Spleen (tissue), 11 donors: ENCODE results near the gene UBE2G1. TPM values are rescaled to one million over a fixed set of nuclear protein-coding genes. Genes with fewer than 3 reads are reported as not detected.

Experiments
- DNase-seq: peaks from one replicate; pipeline ENCODE4 v3.0.0-alpha.2; 2020
- H3K27ac ChIP-seq, 8 donors: fragments of 200-600 bp; sonication (generic) in 7 of 8; 1 replicate in 4 of 8; 2 replicates in 4 of 8; pipeline versions ENCODE4 v1.5.0 to v1.8.0; 2016 to 2021; ENCODE audit warnings: inconsistent platforms in 4 of 8, mild to moderate bottlenecking in 4 of 8, moderate library complexity in 1 of 8
- H3K27me3 ChIP-seq, 7 donors: fragments of 200-600 bp; sonication (generic) in 6 of 7; replicated peaks in 1 of 7; 1 replicate in 4 of 7; 2 replicates in 3 of 7; pipeline versions ENCODE4 v1.5.0 to v1.8.0; 2016 to 2021; ENCODE audit warnings: inconsistent platforms in 3 of 7, mild to moderate bottlenecking in 1 of 7
- H3K36me3 ChIP-seq, 6 donors: fragments of 200-600 bp; sonication (generic) in 5 of 6; 1 replicate in 4 of 6; 2 replicates in 2 of 6; pipeline versions ENCODE4 v1.5.0 to v1.8.0; 2016 to 2021; ENCODE audit warnings: inconsistent platforms in 2 of 6
- H3K4me1 ChIP-seq, 6 donors: fragments of 200-600 bp; sonication (generic) in 5 of 6; 1 replicate in 3 of 6; 2 replicates in 3 of 6; pipeline versions ENCODE4 v1.5.0 to v1.8.0; 2016 to 2021; ENCODE audit warnings: inconsistent platforms in 3 of 6
- H3K4me3 ChIP-seq, 8 donors: fragments of 200-600 bp; sonication (generic) in 7 of 8; 1 replicate in 4 of 8; 2 replicates in 4 of 8; pipeline versions ENCODE4 v1.5.0 to v1.8.0; 2016 to 2021; ENCODE audit warnings: inconsistent platforms in 4 of 8, mild to moderate bottlenecking in 4 of 8, moderate library complexity in 2 of 8
- H3K9me3 ChIP-seq, 8 donors: fragments of 200-600 bp; sonication (generic) in 7 of 8; 1 replicate in 4 of 8; 2 replicates in 4 of 8; pipeline versions ENCODE4 v1.5.0 to v1.8.0; 2016 to 2021; ENCODE audit warnings: inconsistent platforms in 4 of 8
- CTCF ChIP-seq, 11 experiments: fragments of 200-600 bp in 7 of 11; fragments of 450-650 bp in 4 of 11; sonication (generic) in 4 of 11; IDR thresholded peaks in 8 of 11; conservative IDR thresholded peaks in 3 of 11; 1 replicate in 7 of 11; 2 replicates in 4 of 11; pipeline versions ENCODE4 v1.4.0 to v1.8.0; 2016 to 2021; ENCODE audit warnings: antibody characterized with exemption in 11 of 11, inconsistent platforms in 4 of 11, mild to moderate bottlenecking in 1 of 11
- POLR2A ChIP-seq, 3 donors: fragments of 450-650 bp; IDR thresholded peaks; one replicate each; pipeline ENCODE4 v1.5.1; 2017; ENCODE audit warnings: antibody characterized with exemption in 3 of 3, mild to moderate bottlenecking in 1 of 3
- POLR2AphosphoS5 ChIP-seq, 3 donors: sonication (generic); formaldehyde crosslinking; IDR thresholded peaks; one replicate each; pipeline ENCODE4 v1.5.1; 2017; ENCODE audit warnings: antibody characterized with exemption in 3 of 3
- WGBS, 5 donors: extraction: QIAGEN DNeasy Blood & Tissue Kit in 3 of 5; methylation state at CpG; one replicate each; pipeline versions ENCODE4 v1.1.5 to v1.1.7; 2013 to 2018; 5-methylcytosine and 5-hydroxymethylcytosine counted together
- intact Hi-C: fragments of 100-400 bp; cut with DNase I; formaldehyde crosslinking; loops from one replicate; pipeline ENCODE4 v1.15.0; 2023; ENCODE audit warnings: low total_unique reads
- polyA plus RNA-seq, 3 donors: library from polyadenylated mRNA; stranded (reverse); fragments of 200-250 nt; gene quantifications; one replicate each; pipeline ENCODE4 v1.2.1, GENCODE V29; 2013
- total RNA-seq, 7 donors: library from RNA; depleted of rRNA in 3 of 7; stranded (reverse); fragments of >200 nt in 3 of 7; fragmentation: NEBNext Ultra II Directional in 4 of 7; extraction: Animal tissue kit (Norgen Biotek cat#: 25700) in 4 of 7; gene quantifications; one replicate each; pipeline versions ENCODE4 v1.1.0 to v1.2.1, GENCODE V29; 2016 to 2021
- donor health status: healthy with polysubstance abuse.
- donor health status: DM: no; HTN: no; CAD: no; lungs with moderate emphysema.
- donor health status: DM: no; HTN: no; CAD: no.
- donor health status: Bipolar disorder and iron deficiency.
- donor health status: healthy.
- donor health status: DM: no; HTN: no; CAD: no.
- donor health status: DM: yes; HTN: yes; CAD: no.

Gene UBE2G1
- total and polyA plus RNA-seq, 10 donors, result 10.7 to 59.7 (median 54.1) TPM

GRCh38 chr17:4232168-4232813 lies 134.2 kb downstream of the UBE2G1 start:
- DNase-seq, result no peak
- TF ChIP-seq POLR2A (IDR thresholded peaks at IDR 0.05) (no peak), POLR2AphosphoS5 (IDR thresholded peaks at IDR 0.05) (no peak), CTCF (IDR thresholded peaks at IDR 0.05 in 8 of 11, conservative IDR thresholded peaks at IDR 0.05 in 3 of 11) (no peak)
- 44 to 60% (median 51%) methylated on average over 4 of the region's 4 CpGs for WGBS, 5 donors
- H3K27ac ChIP-seq, result no peak overlapping the region
- peaks cover 0 to 92% (median 41%) of the 10 kb centered on the region in 6 donors for H3K36me3 ChIP-seq
- no peaks in the 10 kb centered on the region for H3K9me3 ChIP-seq
- no peaks in the 10 kb centered on the region for H3K27me3 ChIP-seq
- H3K4me1 ChIP-seq, result peaks cover 0 to 16% (median 0%) of the 10 kb centered on the region in 6 donors
- intact Hi-C loops, result no loop called here
- no peak overlapping the region for H3K4me3 ChIP-seq

GRCh38 chr17:4229627-4230541 lies 136.6 kb downstream of the UBE2G1 start:
- TF ChIP-seq POLR2A (IDR thresholded peaks at IDR 0.05), result no peak
- peak in 1 of 3 donors; percentile 44 for TF ChIP-seq POLR2AphosphoS5 (IDR thresholded peaks at IDR 0.05)
- Histone ChIP-seq H3K36me3 (peaks cover 0 to 89% (median 32%) of the 10 kb centered on the region in 6 donors), H3K4me1 (peaks cover 0 to 10% (median 0%) of the 10 kb centered on the region in 6 donors), H3K27ac (peak overlapping the region in 5 of 8 donors; percentile 28 to 60 (median 58)), H3K9me3 (no peaks in the 10 kb centered on the region), H3K4me3 (no peak overlapping the region), H3K27me3 (no peaks in the 10 kb centered on the region)
- no peak for DNase-seq
- intact Hi-C loops, result no loop called here
- WGBS, 5 donors, result 75 to 90% (median 88%) methylated on average over 8 of the region's 8 CpGs

- no peaks in the 10 kb centered on the region for H3K9me3 ChIP-seq
- H3K4me1 ChIP-seq, result no peaks in the 10 kb centered on the region
- H3K27me3 ChIP-seq, result no peaks in the 10 kb centered on the region
- H3K36me3 ChIP-seq, result peaks cover 0 to 83% (median 6%) of the 10 kb centered on the region in 6 donors
- TF ChIP-seq POLR2AphosphoS5 (IDR thresholded peaks at IDR 0.05) (peak in 1 of 3 donors; percentile 46), POLR2A (IDR thresholded peaks at IDR 0.05) (no peak)
- H3K27ac ChIP-seq, result no peak overlapping the region
- DNase-seq, result no peak
- intact Hi-C loops, result no loop called here
- WGBS, 5 donors, result 91 to 95% (median 92%) methylated on average over 14 to 47 of the region's 47 CpGs
- no peak overlapping the region for H3K4me3 ChIP-seq
Measured at GRCh38 chr17:4221899-4222659, 144.4 kb downstream of the UBE2G1 start.

GRCh38 chr17:4221163-4221562 lies 145.3 kb downstream of the UBE2G1 start:
- intact Hi-C loops, result no loop called here
- peaks cover 0 to 87% (median 14%) of the 10 kb centered on the region in 6 donors for H3K36me3 ChIP-seq
- no peak overlapping the region for H3K27ac ChIP-seq
- peaks cover 0 to 1% (median 0%) of the 10 kb centered on the region in 6 donors for H3K4me1 ChIP-seq
- no peaks in the 10 kb centered on the region for H3K9me3 ChIP-seq
- no peaks in the 10 kb centered on the region for H3K27me3 ChIP-seq
- TF ChIP-seq CTCF (IDR thresholded peaks at IDR 0.05 in 8 of 11, conservative IDR thresholded peaks at IDR 0.05 in 3 of 11) (no peak), POLR2A (IDR thresholded peaks at IDR 0.05) (no peak), POLR2AphosphoS5 (IDR thresholded peaks at IDR 0.05) (no peak)
- no peak for DNase-seq
- WGBS, 5 donors, result 88 to 93% (median 92%) methylated on average over 4 of the region's 4 CpGs
- no peak overlapping the region for H3K4me3 ChIP-seq
